Measurements from ENCODE around the gene IL9.

DNA sequence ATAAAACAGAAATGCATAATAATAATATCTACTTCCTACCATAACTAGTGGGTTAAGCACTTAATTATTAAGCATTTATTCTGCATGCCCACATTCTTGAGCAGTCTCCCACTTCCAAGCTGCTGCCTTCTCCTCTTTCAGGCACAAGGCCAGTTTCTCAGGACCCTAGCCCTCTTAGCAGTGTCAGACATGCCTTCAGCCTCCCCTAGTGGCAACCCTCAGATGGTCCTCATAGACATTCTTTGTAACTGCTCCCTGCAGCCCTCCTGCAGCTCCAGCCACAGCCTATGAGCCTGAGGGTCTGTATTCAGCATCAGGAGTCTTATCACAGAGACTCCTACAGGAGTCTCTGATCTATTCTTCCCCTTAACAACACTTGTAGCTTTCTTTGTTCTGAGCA lies 3.9 kb downstream of the IL9 start:
- TF ChIP-seq, protein P1, sequence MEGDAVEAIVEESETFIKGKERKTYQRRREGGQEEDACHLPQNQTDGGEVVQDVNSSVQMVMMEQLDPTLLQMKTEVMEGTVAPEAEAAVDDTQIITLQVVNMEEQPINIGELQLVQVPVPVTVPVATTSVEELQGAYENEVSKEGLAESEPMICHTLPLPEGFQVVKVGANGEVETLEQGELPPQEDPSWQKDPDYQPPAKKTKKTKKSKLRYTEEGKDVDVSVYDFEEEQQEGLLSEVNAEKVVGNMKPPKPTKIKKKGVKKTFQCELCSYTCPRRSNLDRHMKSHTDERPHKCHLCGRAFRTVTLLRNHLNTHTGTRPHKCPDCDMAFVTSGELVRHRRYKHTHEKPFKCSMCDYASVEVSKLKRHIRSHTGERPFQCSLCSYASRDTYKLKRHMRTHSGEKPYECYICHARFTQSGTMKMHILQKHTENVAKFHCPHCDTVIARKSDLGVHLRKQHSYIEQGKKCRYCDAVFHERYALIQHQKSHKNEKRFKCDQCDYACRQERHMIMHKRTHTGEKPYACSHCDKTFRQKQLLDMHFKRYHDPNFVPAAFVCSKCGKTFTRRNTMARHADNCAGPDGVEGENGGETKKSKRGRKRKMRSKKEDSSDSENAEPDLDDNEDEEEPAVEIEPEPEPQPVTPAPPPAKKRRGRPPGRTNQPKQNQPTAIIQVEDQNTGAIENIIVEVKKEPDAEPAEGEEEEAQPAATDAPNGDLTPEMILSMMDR (IDR thresholded peaks at IDR 0.05) = no peak
- no peak for TF ChIP-seq POLR2A (IDR thresholded peaks at IDR 0.05)
